ENCODE data around the gene RASA3. TPM values are rescaled to one million over a fixed set of nuclear protein-coding genes. Genes with fewer than 3 reads are reported as not detected.

RASA3 gene
- total RNA-seq, 1 donor, result 36.1 TPM

DNA sequence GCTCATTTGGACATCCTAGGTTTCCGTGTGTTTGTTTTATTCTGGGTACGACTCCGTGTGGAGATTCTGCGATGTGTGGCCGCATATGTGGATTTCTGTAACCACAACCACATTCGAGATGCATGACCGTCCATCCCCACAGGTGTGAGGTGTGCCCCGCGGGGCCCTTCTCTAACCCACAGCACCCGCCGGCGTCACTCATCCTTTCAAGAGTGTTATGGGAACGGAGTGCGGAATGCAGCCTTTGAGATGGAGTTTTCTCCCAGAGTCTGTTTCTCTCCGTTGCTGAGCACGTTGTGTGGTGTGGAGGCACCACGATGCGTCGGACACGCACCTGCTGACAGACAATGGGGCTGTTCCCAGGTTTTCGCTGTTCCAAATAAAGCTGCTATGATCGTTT lies 198.5 kb downstream of the RASA3 start:
- H3K4me3 ChIP-seq (ENCODE audit: low read depth, low read length), result no peak overlapping the region
- TF ChIP-seq, protein P1, sequence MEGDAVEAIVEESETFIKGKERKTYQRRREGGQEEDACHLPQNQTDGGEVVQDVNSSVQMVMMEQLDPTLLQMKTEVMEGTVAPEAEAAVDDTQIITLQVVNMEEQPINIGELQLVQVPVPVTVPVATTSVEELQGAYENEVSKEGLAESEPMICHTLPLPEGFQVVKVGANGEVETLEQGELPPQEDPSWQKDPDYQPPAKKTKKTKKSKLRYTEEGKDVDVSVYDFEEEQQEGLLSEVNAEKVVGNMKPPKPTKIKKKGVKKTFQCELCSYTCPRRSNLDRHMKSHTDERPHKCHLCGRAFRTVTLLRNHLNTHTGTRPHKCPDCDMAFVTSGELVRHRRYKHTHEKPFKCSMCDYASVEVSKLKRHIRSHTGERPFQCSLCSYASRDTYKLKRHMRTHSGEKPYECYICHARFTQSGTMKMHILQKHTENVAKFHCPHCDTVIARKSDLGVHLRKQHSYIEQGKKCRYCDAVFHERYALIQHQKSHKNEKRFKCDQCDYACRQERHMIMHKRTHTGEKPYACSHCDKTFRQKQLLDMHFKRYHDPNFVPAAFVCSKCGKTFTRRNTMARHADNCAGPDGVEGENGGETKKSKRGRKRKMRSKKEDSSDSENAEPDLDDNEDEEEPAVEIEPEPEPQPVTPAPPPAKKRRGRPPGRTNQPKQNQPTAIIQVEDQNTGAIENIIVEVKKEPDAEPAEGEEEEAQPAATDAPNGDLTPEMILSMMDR (IDR thresholded peaks at IDR 0.05; ENCODE audit: insufficient read depth, low read length), result no peak
- no peak for DNase-seq (ENCODE audit: low read depth)

GRCh38 chr13:113931841-113932459 lies 200.5 kb downstream of the RASA3 start:
- DNase-seq (ENCODE audit: low read depth), result no peak
- TF ChIP-seq, protein P1 (IDR thresholded peaks at IDR 0.05; ENCODE audit: insufficient read depth, low read length), result no peak
- H3K4me3 ChIP-seq (ENCODE audit: low read depth, low read length), result no peak overlapping the region

GRCh38 chr13:113930671-113931637 lies 201.5 kb downstream of the RASA3 start:
- H3K4me3 ChIP-seq (ENCODE audit: low read depth, low read length), result no peak overlapping the region
- TF ChIP-seq, protein P1 (IDR thresholded peaks at IDR 0.05; ENCODE audit: insufficient read depth, low read length), result no peak
- DNase-seq (ENCODE audit: low read depth), result no peak

GRCh38 chr13:113929628-113930615 lies 202.5 kb downstream of the RASA3 start:
- DNase-seq (ENCODE audit: low read depth), result no peak

GRCh38 chr13:113928685-113929627 lies 203.5 kb downstream of the RASA3 start:
- H3K4me3 ChIP-seq (ENCODE audit: low read depth, low read length), result no peak overlapping the region
- peak; percentile 94 for DNase-seq (ENCODE audit: low read depth)
- TF ChIP-seq, protein P1 (IDR thresholded peaks at IDR 0.05; ENCODE audit: insufficient read depth, low read length), result no peak

More at GRCh38 chr13:113929628-113930615, 202.5 kb downstream of the RASA3 start:
- TF ChIP-seq, protein P1 (IDR thresholded peaks at IDR 0.05; ENCODE audit: insufficient read depth, low read length), result no peak
- no peak overlapping the region for H3K4me3 ChIP-seq (ENCODE audit: low read depth, low read length)

Other genes with a start within 250 kb of the RASA3 start
- 0.16 and 0.27 TPM in 2 replicates for gene C13orf46, start 158.5 kb downstream of the RASA3 start, total RNA-seq (ENCODE audit: low replicate concordance)
- not detected in 2 replicates for gene CFAP97D2, start 46.6 kb upstream of the RASA3 start, total RNA-seq (ENCODE audit: low replicate concordance)
- gene CDC16, start 102.3 kb upstream of the RASA3 start, total RNA-seq (ENCODE audit: low replicate concordance), result 60.6 and 81.3 TPM in 2 replicates
- 32.1 and 42.0 TPM in 2 replicates for gene UPF3A, start 149.0 kb upstream of the RASA3 start, total RNA-seq (ENCODE audit: low replicate concordance)
- gene CHAMP1, start 181.9 kb upstream of the RASA3 start, total RNA-seq (ENCODE audit: low replicate concordance), result 9.3 and 22.5 TPM in 2 replicates

Data from fibroblast of the aortic adventitia (primary cell).